Measurements from ENCODE around the gene MOB1B. TPM values are rescaled to one million over a fixed set of nuclear protein-coding genes. Genes with fewer than 3 reads are reported as not detected.

Gene MOB1B
- total and polyA plus RNA-seq, 8 donors = 0.87 to 48.8 (median 4.6) TPM

GRCh38 chr4:70945452-70946055 lies 43.4 kb downstream of the MOB1B start:
- Histone ChIP-seq H3K27me3 (no peaks in the 10 kb centered on the region), H3K4me3 (no peak overlapping the region), H3K27ac (no peak overlapping the region), H3K9me3 (no peaks in the 10 kb centered on the region), H3K36me3 (no peaks in the 10 kb centered on the region), H3K4me1 (peaks cover 0 to 9% (median 2%) of the 10 kb centered on the region in 4 donors)
- WGBS, 5 donors = 81 to 88% (median 84%) methylated on average over 3 of the region's 3 CpGs
- intact Hi-C loops (cut with DNase I; ENCODE audit: low total_unique reads) = no loop called here
- no peak for TF ChIP-seq POLR2AphosphoS5 (IDR thresholded peaks at IDR 0.05)
- no peak for TF ChIP-seq POLR2A (IDR thresholded peaks at IDR 0.05)
- no peak for TF ChIP-seq EP300 (IDR thresholded peaks at IDR 0.05)
- TF ChIP-seq, protein P1, sequence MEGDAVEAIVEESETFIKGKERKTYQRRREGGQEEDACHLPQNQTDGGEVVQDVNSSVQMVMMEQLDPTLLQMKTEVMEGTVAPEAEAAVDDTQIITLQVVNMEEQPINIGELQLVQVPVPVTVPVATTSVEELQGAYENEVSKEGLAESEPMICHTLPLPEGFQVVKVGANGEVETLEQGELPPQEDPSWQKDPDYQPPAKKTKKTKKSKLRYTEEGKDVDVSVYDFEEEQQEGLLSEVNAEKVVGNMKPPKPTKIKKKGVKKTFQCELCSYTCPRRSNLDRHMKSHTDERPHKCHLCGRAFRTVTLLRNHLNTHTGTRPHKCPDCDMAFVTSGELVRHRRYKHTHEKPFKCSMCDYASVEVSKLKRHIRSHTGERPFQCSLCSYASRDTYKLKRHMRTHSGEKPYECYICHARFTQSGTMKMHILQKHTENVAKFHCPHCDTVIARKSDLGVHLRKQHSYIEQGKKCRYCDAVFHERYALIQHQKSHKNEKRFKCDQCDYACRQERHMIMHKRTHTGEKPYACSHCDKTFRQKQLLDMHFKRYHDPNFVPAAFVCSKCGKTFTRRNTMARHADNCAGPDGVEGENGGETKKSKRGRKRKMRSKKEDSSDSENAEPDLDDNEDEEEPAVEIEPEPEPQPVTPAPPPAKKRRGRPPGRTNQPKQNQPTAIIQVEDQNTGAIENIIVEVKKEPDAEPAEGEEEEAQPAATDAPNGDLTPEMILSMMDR (IDR thresholded peaks at IDR 0.05) = no peak
- no peak for DNase-seq

DNA sequence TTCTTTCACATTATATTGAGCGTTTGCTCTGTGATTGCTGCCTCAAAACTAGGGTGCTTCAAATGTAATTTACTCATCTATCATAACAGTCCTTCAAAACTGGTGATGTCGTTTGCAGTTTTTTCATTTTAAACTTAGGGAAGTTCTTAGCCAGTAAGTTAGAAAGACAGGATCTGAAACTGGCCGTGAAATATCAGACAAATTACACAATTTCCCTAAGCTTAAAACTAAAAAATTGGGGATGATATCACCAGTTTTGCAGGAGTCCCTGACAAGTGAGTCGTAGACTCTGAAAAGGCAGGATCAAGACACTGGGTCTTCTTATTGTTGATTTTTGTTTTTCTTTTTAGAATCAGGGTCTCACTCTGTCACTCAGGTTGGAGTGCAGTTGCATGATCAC lies 44.8 kb downstream of the MOB1B start:
- intact Hi-C loops (cut with DNase I; ENCODE audit: low total_unique reads) = no loop called here
- DNase-seq = no peak
- H3K36me3 ChIP-seq = no peaks in the 10 kb centered on the region
- H3K27me3 ChIP-seq = no peaks in the 10 kb centered on the region
- H3K4me3 ChIP-seq = no peak overlapping the region
- no peaks in the 10 kb centered on the region for H3K9me3 ChIP-seq
- H3K4me1 ChIP-seq = peaks cover 0 to 9% (median 2%) of the 10 kb centered on the region in 4 donors
- no peak for TF ChIP-seq POLR2AphosphoS5 (IDR thresholded peaks at IDR 0.05)
- no peak for TF ChIP-seq EP300 (IDR thresholded peaks at IDR 0.05)
- TF ChIP-seq, protein P1 (IDR thresholded peaks at IDR 0.05) = no peak
- 76 to 89% (median 87%) methylated on average over 4 of the region's 4 CpGs for WGBS, 5 donors
- H3K27ac ChIP-seq = no peak overlapping the region

GRCh38 chr4:70948665-70949260 lies 46.6 kb downstream of the MOB1B start:
- H3K4me3 ChIP-seq = no peak overlapping the region
- intact Hi-C loops (cut with DNase I; ENCODE audit: low total_unique reads) = no loop called here
- H3K9me3 ChIP-seq = no peaks in the 10 kb centered on the region
- H3K4me1 ChIP-seq = peaks cover 0 to 9% (median 2%) of the 10 kb centered on the region in 4 donors
- DNase-seq = no peak
- no peak overlapping the region for H3K27ac ChIP-seq
- TF ChIP-seq, protein P1 (IDR thresholded peaks at IDR 0.05) = no peak
- TF ChIP-seq POLR2A (IDR thresholded peaks at IDR 0.05) (no peak), EP300 (IDR thresholded peaks at IDR 0.05) (no peak), POLR2AphosphoS5 (IDR thresholded peaks at IDR 0.05) (no peak)
- H3K36me3 ChIP-seq = no peaks in the 10 kb centered on the region
- WGBS, 5 donors = 42 to 74% (median 46%) methylated on average over 5 of the region's 5 CpGs
- H3K27me3 ChIP-seq = no peaks in the 10 kb centered on the region

DNA sequence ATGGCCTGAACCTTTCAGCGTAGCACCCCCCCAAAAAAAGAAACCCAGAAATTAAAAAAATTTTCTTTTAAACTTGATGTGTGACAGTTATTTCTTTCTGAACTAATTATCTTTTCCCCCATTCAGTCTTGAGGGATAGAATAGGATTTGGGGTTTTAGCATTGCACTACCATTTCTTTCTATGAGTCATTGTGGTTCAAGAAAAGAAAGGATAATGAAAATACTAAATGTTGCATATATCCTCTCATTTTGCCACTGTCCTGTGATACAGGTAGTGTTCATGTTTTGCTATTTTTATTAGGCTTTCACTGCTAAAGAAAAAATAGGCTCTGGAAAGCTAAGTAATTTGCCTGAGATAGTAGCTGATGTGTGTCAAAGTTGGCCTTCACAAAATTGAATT lies 51.9 kb downstream of the MOB1B start:
- Histone ChIP-seq H3K4me3 (no peak overlapping the region), H3K9me3 (no peaks in the 10 kb centered on the region), H3K27me3 (no peaks in the 10 kb centered on the region), H3K4me1 (no peaks in the 10 kb centered on the region), H3K36me3 (peaks cover 0 to 2% (median 2%) of the 10 kb centered on the region in 4 donors), H3K27ac (no peak overlapping the region)
- WGBS, 5 donors = 44 to 100% (median 96%) methylated on average over 1 of the region's 1 CpG
- intact Hi-C loops (cut with DNase I; ENCODE audit: low total_unique reads) = no loop called here
- TF ChIP-seq POLR2AphosphoS5 (IDR thresholded peaks at IDR 0.05) (no peak), EP300 (IDR thresholded peaks at IDR 0.05) (no peak), POLR2A (IDR thresholded peaks at IDR 0.05) (no peak)
- TF ChIP-seq, protein P1 (IDR thresholded peaks at IDR 0.05) = no peak
- no peak for DNase-seq
